GM23338 (cell line): ENCODE measurements around the gene ITGB6. TPM values are rescaled to one million over a fixed set of nuclear protein-coding genes. Genes with fewer than 3 reads are reported as not detected.
A peak's percentile ranks its signal among the peaks of the same experiment; 100 is the strongest.

Experiments
- ATAC-seq: fragments of 200-7000 bp; cut with Tn5 transposase; 3 replicates; pipeline ENCODE4 v1.9.1; 2020
- DNase-seq: peaks from one replicate; pipeline ENCODE4 v3.0.0-alpha.2; 2015; ENCODE audit warnings: low spot score
- H2AFZ ChIP-seq: fragments of 200-600 bp; sonication (generic); 2 replicates; pipeline ENCODE4 v1.8.0; 2016; ENCODE audit warnings: antibody characterized with exemption, mild to moderate bottlenecking, moderate library complexity
- H3F3A ChIP-seq: fragments of 200-600 bp; sonication (generic); replicated peaks from 2 replicates; pipeline ENCODE4 v1.8.0; 2017; ENCODE audit warnings: antibody characterized with exemption, mixed run types, low read depth
- H3K27ac ChIP-seq: fragments of 200-600 bp; sonication (generic); 2 replicates; pipeline ENCODE4 v1.6.1; 2016; ENCODE audit warnings: low read depth
- H3K27me3 ChIP-seq: fragments of 200-600 bp; sonication (generic); 2 replicates; pipeline ENCODE4 v1.8.0; 2016; ENCODE audit warnings: mild to moderate bottlenecking, mixed run types, moderate library complexity; ENCODE audit not compliant: insufficient read depth
- H3K36me3 ChIP-seq: fragments of 200-600 bp; sonication (generic); 2 replicates; pipeline ENCODE4 v1.8.0; 2016; ENCODE audit warnings: mild to moderate bottlenecking; ENCODE audit not compliant: insufficient read depth
- H3K4me1 ChIP-seq: fragments of 200-600 bp; sonication (generic); 2 replicates; pipeline ENCODE4 v1.8.0; 2016; ENCODE audit warnings: mild to moderate bottlenecking, moderate library complexity; ENCODE audit not compliant: insufficient read depth
- H3K4me2 ChIP-seq: fragments of 200-600 bp; sonication (generic); 2 replicates; pipeline ENCODE4 v1.7.1; 2017; ENCODE audit warnings: mixed run types
- H3K4me3 ChIP-seq: fragments of 200-600 bp; sonication (generic); 2 replicates; pipeline ENCODE4 v1.6.1; 2016; ENCODE audit warnings: mixed run types
- H3K79me2 ChIP-seq: fragments of 200-600 bp; sonication (generic); replicated peaks from 2 replicates; pipeline ENCODE4 v1.8.0; 2017; ENCODE audit warnings: mild to moderate bottlenecking; ENCODE audit not compliant: insufficient read depth
- H3K9me2 ChIP-seq: fragments of 200-600 bp; sonication (generic); 2 replicates; pipeline ENCODE4 v1.8.0; 2017; ENCODE audit not compliant: insufficient read depth
- H4K20me1 ChIP-seq: fragments of 200-600 bp; sonication (generic); replicated peaks from 2 replicates; pipeline ENCODE4 v1.8.0; 2017; ENCODE audit warnings: mild to moderate bottlenecking; ENCODE audit not compliant: insufficient read depth
- H3K27ac Mint-ChIP-seq: 2 replicates; pipeline ENCODE4 v1.8.0; 2020; ENCODE audit warnings: inconsistent platforms, mild to moderate bottlenecking, moderate library complexity, mixed read lengths
- H3K27me3 Mint-ChIP-seq: 3 replicates; pipeline ENCODE4 v1.8.0; 2022; ENCODE audit warnings: low read depth, mild to moderate bottlenecking, moderate library complexity, mixed read lengths, inconsistent platforms; ENCODE audit not compliant: insufficient read depth, poor library complexity
- H3K36me3 Mint-ChIP-seq: 3 replicates; pipeline ENCODE4 v1.8.0; 2021; ENCODE audit warnings: low read depth, mild to moderate bottlenecking, inconsistent platforms, moderate library complexity, mixed read lengths
- H3K4me1 Mint-ChIP-seq: 3 replicates; pipeline ENCODE4 v1.8.0; 2020; ENCODE audit warnings: mild to moderate bottlenecking, inconsistent platforms, mixed read lengths
- H3K4me3 Mint-ChIP-seq: 3 replicates; pipeline ENCODE4 v1.8.0; 2021; ENCODE audit warnings: moderate library complexity, mild to moderate bottlenecking, inconsistent platforms, mixed read lengths
- H3K9me3 Mint-ChIP-seq: 3 replicates; pipeline ENCODE4 v1.8.0; 2020; ENCODE audit warnings: moderate library complexity, mild to moderate bottlenecking, inconsistent platforms, mixed read lengths
- CREB1 ChIP-seq: fragments of 250-450 bp; sonication (Bioruptor Pico); IDR thresholded peaks from 2 replicates; pipeline ENCODE4 v1.5.0; 2020; ENCODE audit warnings: low read depth, mild to moderate bottlenecking, moderate library complexity
- EZH2 ChIP-seq: fragments of 200-600 bp; sonication (generic); IDR thresholded peaks from one replicate; pipeline ENCODE4 v1.8.0; 2017; ENCODE audit warnings: antibody characterized with exemption, mild to moderate bottlenecking, low read depth; ENCODE audit not compliant: unreplicated experiment
- EZH2phosphoT487 ChIP-seq: fragments of 200-600 bp; sonication (generic); IDR thresholded peaks from one replicate; pipeline ENCODE4 v1.8.1; 2018; ENCODE audit warnings: antibody characterized with exemption; ENCODE audit not compliant: unreplicated experiment
- JUNB ChIP-seq: IDR thresholded peaks from one replicate; pipeline ENCODE4 v1.6.1; 2016; ENCODE audit warnings: antibody characterized with exemption; ENCODE audit not compliant: unreplicated experiment
- NANOG ChIP-seq: IDR thresholded peaks from 2 replicates; pipeline ENCODE4 v1.6.1; 2016; ENCODE audit warnings: antibody characterized with exemption, borderline replicate concordance
- POLR2AphosphoS5 ChIP-seq: IDR thresholded peaks from 2 replicates; pipeline ENCODE4 v1.6.1; 2016; ENCODE audit warnings: antibody characterized with exemption, low read depth
- STAT1 ChIP-seq: IDR thresholded peaks from one replicate; pipeline ENCODE4 v1.6.1; 2016; ENCODE audit warnings: antibody characterized with exemption; ENCODE audit not compliant: unreplicated experiment
- ZNF114 ChIP-seq: fragments of 250-450 bp; sonication (Bioruptor Pico); IDR thresholded peaks from 2 replicates; pipeline ENCODE4 v1.5.0; 2020; ENCODE audit warnings: mild to moderate bottlenecking, moderate library complexity
- ZNF331 ChIP-seq: fragments of 250-450 bp; sonication (Bioruptor Pico); IDR thresholded peaks from 2 replicates; pipeline ENCODE4 v1.5.0; 2020; ENCODE audit warnings: low read depth, mild to moderate bottlenecking, moderate library complexity
- polyA plus RNA-seq: library from polyadenylated mRNA; unstranded; fragments of >200 nt; fragmentation: Nextera tagmentation; extraction: Ambion mirVana; gene quantifications from 2 replicates; pipeline ENCODE4 v1.2.1, GENCODE V29; 2016
- total RNA-seq: library from RNA; depleted of rRNA; stranded (reverse); fragments of >200 nt; shearing (Covaris generic); gene quantifications from 2 replicates; pipeline ENCODE4 v1.2.3, GENCODE V29; 2014
- TF ChIP-seq, protein P1 (sequence below), 2 experiments: fragments of 200-600 bp in 1 of 2; sonication (generic) in 1 of 2; conservative IDR thresholded peaks; 2 replicates each; pipeline versions ENCODE4 v1.5.1 to v1.6.1; 2016 to 2017; ENCODE audit warnings: antibody characterized with exemption in 2 of 2, low read depth in 2 of 2, mild to moderate bottlenecking in 2 of 2, moderate library complexity in 1 of 2
- TF ChIP-seq, protein P2 (sequence below): IDR thresholded peaks from 2 replicates; pipeline ENCODE4 v1.6.1; 2016; ENCODE audit warnings: antibody characterized with exemption
- TF ChIP-seq, protein P3 (sequence below): IDR thresholded peaks from one replicate; pipeline ENCODE4 v1.6.1; 2018; ENCODE audit warnings: antibody characterized with exemption; ENCODE audit not compliant: unreplicated experiment
- TF ChIP-seq, protein P4 (sequence below): fragments of 250-450 bp; sonication (Bioruptor Pico); IDR thresholded peaks from 2 replicates; pipeline ENCODE4 v1.5.0; 2020; ENCODE audit warnings: mild to moderate bottlenecking, moderate library complexity

ITGB6 gene
- total and polyA plus RNA-seq, 2 experiments from 2014 or later, result not detected

DNA sequence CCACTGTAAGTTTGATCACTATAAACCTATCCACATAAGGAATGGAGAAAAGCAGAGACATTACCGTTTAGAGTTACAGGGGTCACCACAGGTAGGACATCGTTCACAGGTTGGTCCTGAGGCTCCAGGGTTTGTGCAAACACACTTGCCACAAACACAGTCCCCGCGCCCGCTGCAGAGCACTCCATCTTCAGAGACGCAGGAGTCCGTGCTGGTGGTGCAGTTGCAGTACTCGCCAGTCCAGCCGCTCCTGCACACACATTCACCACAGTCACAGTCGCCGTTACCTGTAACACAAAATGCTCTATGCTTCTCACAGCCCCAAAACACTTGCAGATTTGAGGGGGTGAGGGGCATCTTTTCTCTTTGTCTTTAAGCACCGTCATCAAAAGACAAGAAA lies 73.8 kb downstream of the ITGB6 start:
- no peak for TF ChIP-seq ZNF114 (CRISPR knock-in tag)
- no peak for TF ChIP-seq ZNF331
- TF ChIP-seq, protein P1, sequence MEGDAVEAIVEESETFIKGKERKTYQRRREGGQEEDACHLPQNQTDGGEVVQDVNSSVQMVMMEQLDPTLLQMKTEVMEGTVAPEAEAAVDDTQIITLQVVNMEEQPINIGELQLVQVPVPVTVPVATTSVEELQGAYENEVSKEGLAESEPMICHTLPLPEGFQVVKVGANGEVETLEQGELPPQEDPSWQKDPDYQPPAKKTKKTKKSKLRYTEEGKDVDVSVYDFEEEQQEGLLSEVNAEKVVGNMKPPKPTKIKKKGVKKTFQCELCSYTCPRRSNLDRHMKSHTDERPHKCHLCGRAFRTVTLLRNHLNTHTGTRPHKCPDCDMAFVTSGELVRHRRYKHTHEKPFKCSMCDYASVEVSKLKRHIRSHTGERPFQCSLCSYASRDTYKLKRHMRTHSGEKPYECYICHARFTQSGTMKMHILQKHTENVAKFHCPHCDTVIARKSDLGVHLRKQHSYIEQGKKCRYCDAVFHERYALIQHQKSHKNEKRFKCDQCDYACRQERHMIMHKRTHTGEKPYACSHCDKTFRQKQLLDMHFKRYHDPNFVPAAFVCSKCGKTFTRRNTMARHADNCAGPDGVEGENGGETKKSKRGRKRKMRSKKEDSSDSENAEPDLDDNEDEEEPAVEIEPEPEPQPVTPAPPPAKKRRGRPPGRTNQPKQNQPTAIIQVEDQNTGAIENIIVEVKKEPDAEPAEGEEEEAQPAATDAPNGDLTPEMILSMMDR (conservative IDR thresholded peaks at IDR 0.05; ENCODE audit: low read depth in 2 of 2), result no peak
- TF ChIP-seq EZH2phosphoT487, result no peak
- TF ChIP-seq, protein P2, sequence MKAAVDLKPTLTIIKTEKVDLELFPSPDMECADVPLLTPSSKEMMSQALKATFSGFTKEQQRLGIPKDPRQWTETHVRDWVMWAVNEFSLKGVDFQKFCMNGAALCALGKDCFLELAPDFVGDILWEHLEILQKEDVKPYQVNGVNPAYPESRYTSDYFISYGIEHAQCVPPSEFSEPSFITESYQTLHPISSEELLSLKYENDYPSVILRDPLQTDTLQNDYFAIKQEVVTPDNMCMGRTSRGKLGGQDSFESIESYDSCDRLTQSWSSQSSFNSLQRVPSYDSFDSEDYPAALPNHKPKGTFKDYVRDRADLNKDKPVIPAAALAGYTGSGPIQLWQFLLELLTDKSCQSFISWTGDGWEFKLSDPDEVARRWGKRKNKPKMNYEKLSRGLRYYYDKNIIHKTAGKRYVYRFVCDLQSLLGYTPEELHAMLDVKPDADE, result no peak
- TF ChIP-seq, protein P3, sequence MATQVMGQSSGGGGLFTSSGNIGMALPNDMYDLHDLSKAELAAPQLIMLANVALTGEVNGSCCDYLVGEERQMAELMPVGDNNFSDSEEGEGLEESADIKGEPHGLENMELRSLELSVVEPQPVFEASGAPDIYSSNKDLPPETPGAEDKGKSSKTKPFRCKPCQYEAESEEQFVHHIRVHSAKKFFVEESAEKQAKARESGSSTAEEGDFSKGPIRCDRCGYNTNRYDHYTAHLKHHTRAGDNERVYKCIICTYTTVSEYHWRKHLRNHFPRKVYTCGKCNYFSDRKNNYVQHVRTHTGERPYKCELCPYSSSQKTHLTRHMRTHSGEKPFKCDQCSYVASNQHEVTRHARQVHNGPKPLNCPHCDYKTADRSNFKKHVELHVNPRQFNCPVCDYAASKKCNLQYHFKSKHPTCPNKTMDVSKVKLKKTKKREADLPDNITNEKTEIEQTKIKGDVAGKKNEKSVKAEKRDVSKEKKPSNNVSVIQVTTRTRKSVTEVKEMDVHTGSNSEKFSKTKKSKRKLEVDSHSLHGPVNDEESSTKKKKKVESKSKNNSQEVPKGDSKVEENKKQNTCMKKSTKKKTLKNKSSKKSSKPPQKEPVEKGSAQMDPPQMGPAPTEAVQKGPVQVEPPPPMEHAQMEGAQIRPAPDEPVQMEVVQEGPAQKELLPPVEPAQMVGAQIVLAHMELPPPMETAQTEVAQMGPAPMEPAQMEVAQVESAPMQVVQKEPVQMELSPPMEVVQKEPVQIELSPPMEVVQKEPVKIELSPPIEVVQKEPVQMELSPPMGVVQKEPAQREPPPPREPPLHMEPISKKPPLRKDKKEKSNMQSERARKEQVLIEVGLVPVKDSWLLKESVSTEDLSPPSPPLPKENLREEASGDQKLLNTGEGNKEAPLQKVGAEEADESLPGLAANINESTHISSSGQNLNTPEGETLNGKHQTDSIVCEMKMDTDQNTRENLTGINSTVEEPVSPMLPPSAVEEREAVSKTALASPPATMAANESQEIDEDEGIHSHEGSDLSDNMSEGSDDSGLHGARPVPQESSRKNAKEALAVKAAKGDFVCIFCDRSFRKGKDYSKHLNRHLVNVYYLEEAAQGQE, result no peak
- no peak for TF ChIP-seq CREB1 (CRISPR knock-in tag)
- TF ChIP-seq NANOG, result no peak
- TF ChIP-seq, protein P4, sequence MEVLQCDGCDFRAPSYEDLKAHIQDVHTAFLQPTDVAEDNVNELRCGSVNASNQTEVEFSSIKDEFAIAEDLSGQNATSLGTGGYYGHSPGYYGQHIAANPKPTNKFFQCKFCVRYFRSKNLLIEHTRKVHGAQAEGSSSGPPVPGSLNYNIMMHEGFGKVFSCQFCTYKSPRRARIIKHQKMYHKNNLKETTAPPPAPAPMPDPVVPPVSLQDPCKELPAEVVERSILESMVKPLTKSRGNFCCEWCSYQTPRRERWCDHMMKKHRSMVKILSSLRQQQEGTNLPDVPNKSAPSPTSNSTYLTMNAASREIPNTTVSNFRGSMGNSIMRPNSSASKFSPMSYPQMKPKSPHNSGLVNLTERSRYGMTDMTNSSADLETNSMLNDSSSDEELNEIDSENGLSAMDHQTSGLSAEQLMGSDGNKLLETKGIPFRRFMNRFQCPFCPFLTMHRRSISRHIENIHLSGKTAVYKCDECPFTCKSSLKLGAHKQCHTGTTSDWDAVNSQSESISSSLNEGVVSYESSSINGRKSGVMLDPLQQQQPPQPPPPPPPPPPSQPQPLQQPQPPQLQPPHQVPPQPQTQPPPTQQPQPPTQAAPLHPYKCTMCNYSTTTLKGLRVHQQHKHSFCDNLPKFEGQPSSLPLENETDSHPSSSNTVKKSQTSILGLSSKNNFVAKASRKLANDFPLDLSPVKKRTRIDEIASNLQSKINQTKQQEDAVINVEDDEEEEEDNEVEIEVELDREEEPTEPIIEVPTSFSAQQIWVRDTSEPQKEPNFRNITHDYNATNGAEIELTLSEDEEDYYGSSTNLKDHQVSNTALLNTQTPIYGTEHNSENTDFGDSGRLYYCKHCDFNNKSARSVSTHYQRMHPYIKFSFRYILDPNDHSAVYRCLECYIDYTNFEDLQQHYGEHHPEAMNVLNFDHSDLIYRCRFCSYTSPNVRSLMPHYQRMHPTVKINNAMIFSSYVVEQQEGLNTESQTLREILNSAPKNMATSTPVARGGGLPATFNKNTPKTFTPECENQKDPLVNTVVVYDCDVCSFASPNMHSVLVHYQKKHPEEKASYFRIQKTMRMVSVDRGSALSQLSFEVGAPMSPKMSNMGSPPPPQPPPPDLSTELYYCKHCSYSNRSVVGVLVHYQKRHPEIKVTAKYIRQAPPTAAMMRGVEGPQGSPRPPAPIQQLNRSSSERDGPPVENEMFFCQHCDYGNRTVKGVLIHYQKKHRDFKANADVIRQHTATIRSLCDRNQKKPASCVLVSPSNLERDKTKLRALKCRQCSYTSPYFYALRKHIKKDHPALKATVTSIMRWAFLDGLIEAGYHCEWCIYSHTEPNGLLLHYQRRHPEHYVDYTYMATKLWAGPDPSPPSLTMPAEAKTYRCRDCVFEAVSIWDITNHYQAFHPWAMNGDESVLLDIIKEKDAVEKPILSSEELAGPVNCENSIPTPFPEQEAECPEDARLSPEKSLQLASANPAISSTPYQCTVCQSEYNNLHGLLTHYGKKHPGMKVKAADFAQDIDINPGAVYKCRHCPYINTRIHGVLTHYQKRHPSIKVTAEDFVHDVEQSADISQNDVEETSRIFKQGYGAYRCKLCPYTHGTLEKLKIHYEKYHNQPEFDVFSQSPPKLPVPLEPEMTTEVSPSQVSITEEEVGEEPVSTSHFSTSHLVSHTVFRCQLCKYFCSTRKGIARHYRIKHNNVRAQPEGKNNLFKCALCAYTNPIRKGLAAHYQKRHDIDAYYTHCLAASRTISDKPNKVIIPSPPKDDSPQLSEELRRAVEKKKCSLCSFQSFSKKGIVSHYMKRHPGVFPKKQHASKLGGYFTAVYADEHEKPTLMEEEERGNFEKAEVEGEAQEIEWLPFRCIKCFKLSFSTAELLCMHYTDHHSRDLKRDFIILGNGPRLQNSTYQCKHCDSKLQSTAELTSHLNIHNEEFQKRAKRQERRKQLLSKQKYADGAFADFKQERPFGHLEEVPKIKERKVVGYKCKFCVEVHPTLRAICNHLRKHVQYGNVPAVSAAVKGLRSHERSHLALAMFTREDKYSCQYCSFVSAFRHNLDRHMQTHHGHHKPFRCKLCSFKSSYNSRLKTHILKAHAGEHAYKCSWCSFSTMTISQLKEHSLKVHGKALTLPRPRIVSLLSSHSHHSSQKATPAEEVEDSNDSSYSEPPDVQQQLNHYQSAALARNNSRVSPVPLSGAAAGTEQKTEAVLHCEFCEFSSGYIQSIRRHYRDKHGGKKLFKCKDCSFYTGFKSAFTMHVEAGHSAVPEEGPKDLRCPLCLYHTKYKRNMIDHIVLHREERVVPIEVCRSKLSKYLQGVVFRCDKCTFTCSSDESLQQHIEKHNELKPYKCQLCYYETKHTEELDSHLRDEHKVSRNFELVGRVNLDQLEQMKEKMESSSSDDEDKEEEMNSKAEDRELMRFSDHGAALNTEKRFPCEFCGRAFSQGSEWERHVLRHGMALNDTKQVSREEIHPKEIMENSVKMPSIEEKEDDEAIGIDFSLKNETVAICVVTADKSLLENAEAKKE (CRISPR knock-in tag), result no peak
- no peak for TF ChIP-seq EZH2
- no peak for TF ChIP-seq STAT1
- TF ChIP-seq POLR2AphosphoS5, result no peak
- TF ChIP-seq JUNB, result no peak
- no peaks in the 10 kb centered on the region for H4K20me1 ChIP-seq
- no peak overlapping the region for H3K4me3 Mint-ChIP-seq
- H3K27me3 ChIP-seq, result no peaks in the 10 kb centered on the region
- H3K9me3 Mint-ChIP-seq, result no peaks in the 10 kb centered on the region
- 0 out of 2 replicates have a peak, but pooled peaks cover 4% of the 10 kb centered on the region for H3K4me1 ChIP-seq
- H2AFZ ChIP-seq, result 0 out of 2 replicates have a peak overlapping the region, but pooled peaks have one; percentile 40
- H3K36me3 ChIP-seq, result no peaks in the 10 kb centered on the region
- H3K9me2 ChIP-seq, result no peaks in the 10 kb centered on the region
- H3K4me2 ChIP-seq, result no peak overlapping the region
- H3K4me1 Mint-ChIP-seq, result no peaks in the 10 kb centered on the region
- H3K27ac Mint-ChIP-seq, result no peak overlapping the region
- no peak overlapping the region for H3K27ac ChIP-seq
- no peaks in the 10 kb centered on the region for H3K27me3 Mint-ChIP-seq
- ATAC-seq (no peak), DNase-seq (no peak)
- no peaks in the 10 kb centered on the region for H3K36me3 Mint-ChIP-seq
- H3K79me2 ChIP-seq, result no peaks in the 10 kb centered on the region
- no peaks in the 10 kb centered on the region for H3F3A ChIP-seq
- H3K4me3 ChIP-seq, result no peak overlapping the region
